ENCODE results near the gene AVEN.

- no peak for TF ChIP-seq CTCF (IDR thresholded peaks at IDR 0.05)
- TF ChIP-seq POLR2A (IDR thresholded peaks at IDR 0.05) = no peak
Measured at GRCh38 chr15:34018021-34018645, 20.9 kb downstream of the AVEN start.

Measured in breast epithelium (tissue), 3 donors.